Measurements from ENCODE around the gene ZNF177. TPM values are rescaled to one million over a fixed set of nuclear protein-coding genes. Genes with fewer than 3 reads are reported as not detected.

Gene ZNF177
- polyA plus RNA-seq, 5 donors = 11.8 to 18.4 (median 15.6) TPM

GRCh38 chr19:9427941-9428340 is 65.1 kb downstream of the ZNF177 start:
- DNase-seq = no peak

GRCh38 chr19:9430444-9430843 is 67.6 kb downstream of the ZNF177 start:
- no peak for DNase-seq

DNA sequence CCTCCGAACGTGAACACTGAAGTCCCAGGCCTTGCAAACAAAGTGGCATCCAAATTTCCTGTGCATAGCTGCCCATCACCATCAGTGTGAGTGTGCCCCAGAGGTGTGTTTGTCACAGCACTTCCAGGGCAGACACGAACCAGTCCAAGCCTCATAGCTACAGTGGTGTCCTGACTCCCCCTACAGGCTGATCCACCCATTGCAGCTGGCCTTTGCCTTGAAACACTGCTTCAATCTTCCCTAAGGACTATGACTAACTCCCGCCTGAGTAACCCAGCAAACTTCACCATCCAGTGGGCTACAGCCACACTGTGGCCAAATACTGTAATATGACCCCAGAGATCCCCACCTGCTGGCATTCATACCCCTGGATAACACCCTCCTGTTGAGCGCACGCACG is 68.7 kb downstream of the ZNF177 start:
- peak in 1 of 2 donors; percentile 11 for DNase-seq

Other genes starting within 250 kb of the ZNF177 start
- gene OR7G1, start 247.2 kb upstream of the ZNF177 start, polyA plus RNA-seq (ENCODE audit: insufficient read depth in 1 of 5, insufficient read length in 5 of 5, low replicate concordance in 1 of 5) = not detected
- not detected for gene OR7G3, start 236.1 kb upstream of the ZNF177 start, polyA plus RNA-seq (ENCODE audit: insufficient read depth in 1 of 5, insufficient read length in 5 of 5, low replicate concordance in 1 of 5)
- 10 to 100 TPM; 26.6 to 32.8 (median 32.0) TPM for gene ZNF317, start 222.6 kb upstream of the ZNF177 start, polyA plus RNA-seq (ENCODE audit: insufficient read depth in 1 of 5, insufficient read length in 5 of 5, low replicate concordance in 1 of 5)
- gene OR7D2, start 184.0 kb upstream of the ZNF177 start, polyA plus RNA-seq (ENCODE audit: insufficient read depth in 1 of 5, insufficient read length in 5 of 5, low replicate concordance in 1 of 5) = 1 to 10 TPM in 1 of 5 donors, under 1 TPM in 4; 0.05 to 2.0 (median 0.12) TPM
- under 1 TPM; 0.04 to 0.10 (median 0.06) TPM for gene OR7D4, start 143.4 kb upstream of the ZNF177 start, polyA plus RNA-seq (ENCODE audit: insufficient read depth in 1 of 5, insufficient read length in 5 of 5, low replicate concordance in 1 of 5)
- gene OR7E24, start 112.1 kb upstream of the ZNF177 start, polyA plus RNA-seq (ENCODE audit: insufficient read depth in 1 of 5, insufficient read length in 5 of 5, low replicate concordance in 1 of 5) = not detected
- gene ZNF699, start 53.2 kb upstream of the ZNF177 start, polyA plus RNA-seq (ENCODE audit: insufficient read depth in 1 of 5, insufficient read length in 5 of 5, low replicate concordance in 1 of 5) = 1 to 10 TPM; 4.0 to 8.5 (median 7.1) TPM
- 10 to 100 TPM; 61.9 to 87.0 (median 72.3) TPM for gene ZNF559, start 38.8 kb upstream of the ZNF177 start, polyA plus RNA-seq (ENCODE audit: insufficient read depth in 1 of 5, insufficient read length in 5 of 5, low replicate concordance in 1 of 5)
- gene ZNF266, start 72.6 kb downstream of the ZNF177 start, polyA plus RNA-seq (ENCODE audit: insufficient read depth in 1 of 5, insufficient read length in 5 of 5, low replicate concordance in 1 of 5) = 10 to 100 TPM; 34.4 to 94.5 (median 44.7) TPM
- under 1 TPM; 0.21 to 0.41 (median 0.26) TPM for gene ZNF560, start 135.6 kb downstream of the ZNF177 start, polyA plus RNA-seq (ENCODE audit: insufficient read depth in 1 of 5, insufficient read length in 5 of 5, low replicate concordance in 1 of 5)
- gene ZNF426, start 175.6 kb downstream of the ZNF177 start, polyA plus RNA-seq (ENCODE audit: insufficient read depth in 1 of 5, insufficient read length in 5 of 5, low replicate concordance in 1 of 5) = 10 to 100 TPM; 12.8 to 27.7 (median 22.3) TPM
- 10 to 100 TPM; 16.6 to 33.7 (median 27.0) TPM for gene ZNF121, start 221.5 kb downstream of the ZNF177 start, polyA plus RNA-seq (ENCODE audit: insufficient read depth in 1 of 5, insufficient read length in 5 of 5, low replicate concordance in 1 of 5)

Data from right lung (tissue), 5 donors.